Measurements from ENCODE around the gene SLCO4A1. TPM values are rescaled to one million over a fixed set of nuclear protein-coding genes. Genes with fewer than 3 reads are reported as not detected.

The SLCO4A1 gene
- total and polyA plus RNA-seq, 2 of the 4 experiments (the other 2 are of a cell fraction), result 0.72 to 1.1 TPM

DNA sequence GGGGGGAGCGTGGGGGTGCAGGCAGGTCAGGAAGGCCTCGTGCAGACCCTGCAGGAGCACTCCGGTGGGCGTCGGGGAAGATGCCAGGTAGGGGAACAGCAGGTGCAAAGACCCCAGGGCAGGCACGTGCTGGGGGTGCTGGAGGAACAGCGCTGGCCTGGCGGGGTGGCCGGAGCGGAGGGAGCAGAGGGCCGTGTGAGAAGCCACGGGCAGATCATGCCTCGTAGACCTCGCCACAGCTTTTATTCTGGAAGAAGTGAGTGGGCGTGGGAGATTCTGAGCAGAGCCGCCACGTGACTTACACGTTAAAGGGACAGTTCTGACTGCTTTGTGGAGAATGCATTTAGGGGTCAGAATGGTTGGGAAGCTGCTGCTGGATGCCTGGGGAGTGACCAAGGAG is 75.6 kb downstream of the SLCO4A1 start:
- in situ Hi-C loops (cut with MboI; ENCODE audit: low sequenced_read_pairs) (no loop called here), dilution Hi-C loops (cut with HindIII; ENCODE audit: low sequenced_read_pairs, unreplicated experiment) (no loop called here), intact Hi-C loops (cut with micrococcal nuclease) (no loop called here)
- H3K9me1 ChIP-seq (ENCODE audit: insufficient read depth, low read length), result no peaks in the 10 kb centered on the region
- no peak overlapping the region for H2BK15ac ChIP-seq (ENCODE audit: low read depth, low read length)
- no peak overlapping the region for H4K5ac ChIP-seq (ENCODE audit: low read depth, low read length)
- H2BK20ac ChIP-seq (ENCODE audit: low read depth, low read length), result no peak overlapping the region
- H3K4ac ChIP-seq (ENCODE audit: low read depth, low read length), result no peak overlapping the region
- no peak overlapping the region for H2BK5ac ChIP-seq (ENCODE audit: low read depth, low read length, poor library complexity, severe bottlenecking)
- peaks cover 6% of the 10 kb centered on the region; the same call in 1 of the 2 replicates for H3K9me3 ChIP-seq (ENCODE audit: control insufficient read depth, insufficient read depth, low read length)
- ChIA-PET POLR2A (ENCODE audit: unreplicated experiment) (no interaction called here), CTCF (interaction anchor here (0.9 kb wide), 1 partner anchor 74 kb away, joined by 3 read pairs; no protein-coding TSS in a partner anchor)
- no peak overlapping the region for H4K91ac ChIP-seq (ENCODE audit: insufficient read depth, low read depth, low read length)
- no peak overlapping the region for H4K8ac ChIP-seq (ENCODE audit: low read depth in 2 of 2, low read length in 2 of 2)
- peak overlapping the region; percentile 5 for H2AK9ac ChIP-seq (replicated peaks; ENCODE audit: low read depth, low read length, poor library complexity)
- WGBS, 2 experiments (ENCODE audit: extremely low coverage in 2 of 2, insufficient read length in 1 of 2), result 45% methylated on average over 11 of the region's 18 CpGs; no CpG with 5 or more reads in 1 of the 2 experiments
- H3K4me3 ChIP-seq (ENCODE audit: insufficient read depth, low read depth, low read length), result no peak overlapping the region
- H3K23ac ChIP-seq (ENCODE audit: low read depth, low read length), result no peak overlapping the region
- no peak overlapping the region for H3K4me2 ChIP-seq (ENCODE audit: low read depth, low read length)
- DNase-seq, result peak; percentile 41
- no peak overlapping the region for H3K9ac ChIP-seq (ENCODE audit: low read depth, low read length)
- 0 out of 2 replicates have a peak overlapping the region, but pooled peaks have one; percentile 8 for H3K14ac ChIP-seq (replicated peaks; ENCODE audit: low read depth, low read length)
- no peak overlapping the region for H2AK5ac ChIP-seq (ENCODE audit: low read depth, low read length)
- TF ChIP-seq, protein P1, sequence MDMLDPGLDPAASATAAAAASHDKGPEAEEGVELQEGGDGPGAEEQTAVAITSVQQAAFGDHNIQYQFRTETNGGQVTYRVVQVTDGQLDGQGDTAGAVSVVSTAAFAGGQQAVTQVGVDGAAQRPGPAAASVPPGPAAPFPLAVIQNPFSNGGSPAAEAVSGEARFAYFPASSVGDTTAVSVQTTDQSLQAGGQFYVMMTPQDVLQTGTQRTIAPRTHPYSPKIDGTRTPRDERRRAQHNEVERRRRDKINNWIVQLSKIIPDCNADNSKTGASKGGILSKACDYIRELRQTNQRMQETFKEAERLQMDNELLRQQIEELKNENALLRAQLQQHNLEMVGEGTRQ (IDR thresholded peaks at IDR 0.05; ENCODE audit: low read depth, low read length), result peak; percentile 90
- TF ChIP-seq CHD1 (IDR thresholded peaks at IDR 0.05; ENCODE audit: low read depth, low read length) (no peak), BHLHE40 (IDR thresholded peaks at IDR 0.05; ENCODE audit: low read depth, low read length) (peak; percentile 48; the same call in 1 of the 2 replicates)
- 0 out of 2 replicates have a peak, but pooled peaks cover 2% of the 10 kb centered on the region for H4K20me1 ChIP-seq (ENCODE audit: insufficient read depth, low read length)
- H3K18ac ChIP-seq (ENCODE audit: low read depth, low read length), result no peak overlapping the region
- H3K79me1 ChIP-seq (ENCODE audit: low read depth in 1 of 2, low read length in 2 of 2), result peaks cover 0 to 9% of the 10 kb centered on the region in 2 experiments; a peak in 1 of 4 replicates
- BruUV-seq (replicated peaks), result no TSS peak
- peaks cover 2% of the 10 kb centered on the region; the same call in 1 of the 2 replicates for H3K27me3 ChIP-seq (ENCODE audit: control insufficient read depth, insufficient read depth, low read length)
- ATAC-seq (ENCODE audit: low read depth), result peak; percentile 42
- H3K56ac ChIP-seq (ENCODE audit: extremely low read depth, insufficient read depth, low read length), result no peak overlapping the region
- no peak overlapping the region for H3K27ac ChIP-seq (ENCODE audit: insufficient read depth, low read length)
- peaks cover 8% of the 10 kb centered on the region; the same call in 1 of the 2 replicates for H3K4me1 ChIP-seq (ENCODE audit: control insufficient read depth, insufficient read depth, low read length)
- H3K36me3 ChIP-seq (ENCODE audit: control insufficient read depth, insufficient read depth, low read length), result no peaks in the 10 kb centered on the region
- H2AFZ ChIP-seq (replicated peaks; ENCODE audit: low read length, poor library complexity), result peak overlapping the region; percentile 69
- H2BK120ac ChIP-seq (ENCODE audit: low read depth, low read length), result no peak overlapping the region

Measured in IMR-90 (cell line).